ENCODE results near the gene SLX9.

SLX9 gene

DNA sequence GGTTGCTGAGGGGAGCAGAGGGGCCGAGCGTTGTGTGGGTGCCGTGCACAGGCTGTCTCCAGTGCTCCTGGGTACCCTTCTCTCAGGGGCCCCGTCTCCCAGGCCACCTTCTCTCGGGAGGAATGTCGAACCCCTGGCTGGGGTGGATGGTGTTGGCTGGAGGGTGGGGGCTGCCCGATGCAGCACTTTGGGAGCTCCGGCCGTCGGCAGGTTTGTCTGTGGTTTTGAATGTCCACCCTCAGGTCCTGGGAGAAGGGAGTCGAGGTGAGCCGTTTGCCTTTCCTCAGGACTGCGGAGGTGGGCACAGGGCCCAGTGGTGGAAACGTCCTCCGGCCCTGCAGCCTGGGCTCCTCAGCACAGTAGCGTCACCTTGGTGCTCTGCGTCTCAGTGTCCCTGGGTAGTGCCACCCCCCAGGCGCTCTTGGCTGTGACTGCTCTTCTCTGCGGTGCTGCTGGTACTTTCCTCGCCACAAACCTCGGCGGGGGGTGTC, 14.5 kb downstream of the SLX9 start:
- Histone ChIP-seq H3K9me3 (ENCODE audit: control insufficient read depth in 1 of 2, low read length in 2 of 2) (no peaks in the 10 kb centered on the region), H3K36me3 (ENCODE audit: control insufficient read depth in 1 of 2, insufficient read depth in 2 of 2, low read length in 2 of 2) (peaks cover 0 to 13% of the 10 kb centered on the region in 2 donors), H3K27ac (ENCODE audit: low read length) (no peak overlapping the region), H3K27me3 (ENCODE audit: low read depth, low read length) (no peaks in the 10 kb centered on the region), H3K4me3 (ENCODE audit: low read depth in 1 of 2, low read length in 2 of 2) (no peak overlapping the region), H3K4me1 (ENCODE audit: control insufficient read depth in 1 of 2, insufficient read depth in 2 of 2, low read length in 2 of 2) (peaks cover 4 to 38% of the 10 kb centered on the region in 2 donors)

GRCh38 chr21:44955141-44955797, 15.4 kb downstream of the SLX9 start:
- Histone ChIP-seq H3K4me3 (ENCODE audit: low read depth in 1 of 2, low read length in 2 of 2) (no peak overlapping the region), H3K9me3 (ENCODE audit: control insufficient read depth in 1 of 2, low read length in 2 of 2) (no peaks in the 10 kb centered on the region), H3K27ac (ENCODE audit: low read length) (no peak overlapping the region), H3K4me1 (ENCODE audit: control insufficient read depth in 1 of 2, insufficient read depth in 2 of 2, low read length in 2 of 2) (peaks cover 0 to 38% of the 10 kb centered on the region in 2 donors), H3K27me3 (ENCODE audit: low read depth, low read length) (no peaks in the 10 kb centered on the region), H3K36me3 (ENCODE audit: control insufficient read depth in 1 of 2, insufficient read depth in 2 of 2, low read length in 2 of 2) (peaks cover 0 to 17% of the 10 kb centered on the region in 2 donors)

DNA sequence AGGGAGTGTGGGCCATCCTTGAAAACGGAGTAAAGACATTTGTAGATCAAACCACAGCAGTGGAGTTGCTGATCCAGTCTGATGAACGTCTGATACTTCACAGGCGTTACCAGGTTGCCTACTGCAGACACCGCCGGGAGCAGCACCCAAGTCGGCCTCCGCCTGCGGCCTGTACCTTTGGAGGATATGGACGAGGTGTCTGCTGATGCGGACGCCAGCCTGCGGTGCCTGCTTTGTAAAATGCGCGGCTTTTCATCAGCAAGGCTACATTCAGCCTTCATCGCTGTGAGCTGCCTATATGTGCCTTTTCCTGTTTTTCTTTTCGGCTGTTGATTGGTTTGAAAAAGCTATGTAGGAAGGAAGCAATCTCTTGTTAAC, 16.0 kb downstream of the SLX9 start:
- Histone ChIP-seq H3K36me3 (ENCODE audit: control insufficient read depth in 1 of 2, insufficient read depth in 2 of 2, low read length in 2 of 2) (peaks cover 0 to 21% of the 10 kb centered on the region in 2 donors), H3K4me3 (ENCODE audit: low read depth in 1 of 2, low read length in 2 of 2) (no peak overlapping the region), H3K4me1 (ENCODE audit: control insufficient read depth in 1 of 2, insufficient read depth in 2 of 2, low read length in 2 of 2) (peaks cover 0 to 39% of the 10 kb centered on the region in 2 donors), H3K27me3 (ENCODE audit: low read depth, low read length) (no peaks in the 10 kb centered on the region), H3K27ac (ENCODE audit: low read length) (no peak overlapping the region), H3K9me3 (ENCODE audit: control insufficient read depth in 1 of 2, low read length in 2 of 2) (no peaks in the 10 kb centered on the region)

DNA sequence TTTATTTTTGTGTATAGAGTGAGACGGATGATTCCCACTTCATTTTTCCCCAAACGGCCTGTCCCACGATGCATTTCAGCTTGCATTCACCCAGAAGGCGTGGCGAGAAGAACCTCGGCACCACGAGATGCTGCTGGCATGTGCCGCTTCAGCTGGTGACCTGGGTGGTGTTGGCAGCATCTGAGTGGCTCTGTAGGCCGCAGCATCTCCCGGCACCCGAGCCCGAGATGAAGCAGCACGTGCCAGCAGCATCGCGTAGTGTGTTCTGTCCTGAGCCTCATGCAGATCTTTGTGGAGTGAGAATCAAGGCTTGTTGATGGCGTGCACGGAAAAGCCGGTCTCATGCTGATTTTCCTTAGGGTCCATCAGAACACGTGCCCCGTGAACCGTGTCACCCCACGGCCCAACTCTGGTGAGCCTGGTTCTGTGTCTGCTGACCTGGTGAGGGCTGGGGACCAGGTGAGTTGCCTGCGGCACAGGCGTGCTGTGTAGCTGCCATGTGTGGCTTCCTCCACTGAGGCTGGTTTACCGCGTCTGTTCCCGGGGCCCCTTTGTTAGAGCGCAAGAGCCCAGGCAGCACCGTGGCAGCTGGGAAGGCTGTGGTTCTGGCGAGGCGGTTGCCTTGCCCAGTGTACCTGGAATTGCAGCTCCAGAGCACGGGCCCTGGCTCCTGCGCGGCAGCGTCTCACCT, 16.7 kb downstream of the SLX9 start:
- Histone ChIP-seq H3K9me3 (ENCODE audit: control insufficient read depth in 1 of 2, low read length in 2 of 2) (no peaks in the 10 kb centered on the region), H3K36me3 (ENCODE audit: control insufficient read depth in 1 of 2, insufficient read depth in 2 of 2, low read length in 2 of 2) (peaks cover 0 to 17% of the 10 kb centered on the region in 2 donors), H3K4me1 (ENCODE audit: control insufficient read depth in 1 of 2, insufficient read depth in 2 of 2, low read length in 2 of 2) (peaks cover 0 to 45% of the 10 kb centered on the region in 2 donors), H3K27me3 (ENCODE audit: low read depth, low read length) (no peaks in the 10 kb centered on the region), H3K27ac (ENCODE audit: low read length) (no peak overlapping the region), H3K4me3 (ENCODE audit: low read depth in 1 of 2, low read length in 2 of 2) (no peak overlapping the region)

DNA sequence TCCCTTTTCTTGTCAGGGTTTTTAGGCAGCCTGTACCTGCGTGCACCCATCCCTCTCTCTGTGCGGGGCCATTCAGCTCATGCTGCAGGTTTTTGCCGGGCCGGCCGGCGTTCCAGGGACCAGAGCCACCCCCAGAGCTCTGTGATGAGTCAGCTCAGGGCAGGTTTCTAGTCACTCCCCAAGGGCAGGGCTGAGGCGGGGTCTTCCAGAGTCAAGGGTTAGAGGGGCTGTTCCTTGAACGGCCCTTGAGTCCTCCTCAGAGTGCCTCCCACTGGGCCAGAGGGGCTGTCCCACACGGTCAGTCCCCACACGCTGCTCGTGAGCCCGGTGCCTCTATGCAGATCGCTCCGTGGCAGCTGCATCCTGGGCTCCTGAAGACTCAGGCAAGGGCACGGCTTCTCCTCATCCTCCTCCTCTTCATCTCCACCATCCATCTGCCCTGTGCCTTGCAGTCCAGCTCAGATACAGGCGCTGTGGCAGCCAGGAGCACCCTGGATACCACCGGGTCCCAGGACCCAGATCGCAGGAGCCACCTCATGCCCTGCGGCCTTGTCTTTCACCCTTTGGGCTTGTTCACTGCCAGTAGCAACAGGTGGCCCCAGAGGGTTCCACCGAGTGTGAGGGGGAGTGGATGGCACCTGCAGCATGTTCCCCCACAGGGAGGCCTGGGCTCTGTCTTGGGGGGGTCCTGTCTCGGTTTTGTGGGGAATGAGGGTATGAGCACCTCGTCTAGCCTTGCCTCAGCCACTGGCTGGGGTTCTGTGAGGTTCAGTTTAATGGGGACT, 17.4 kb downstream of the SLX9 start:
- no peak overlapping the region for H3K27ac ChIP-seq (ENCODE audit: low read length)
- H3K4me1 ChIP-seq (ENCODE audit: control insufficient read depth in 1 of 2, insufficient read depth in 2 of 2, low read length in 2 of 2), result peaks cover 2 to 53% of the 10 kb centered on the region in 2 donors
- H3K4me3 ChIP-seq (ENCODE audit: low read depth in 1 of 2, low read length in 2 of 2), result no peak overlapping the region
- no peaks in the 10 kb centered on the region for H3K9me3 ChIP-seq (ENCODE audit: control insufficient read depth in 1 of 2, low read length in 2 of 2)
- H3K27me3 ChIP-seq (ENCODE audit: low read depth, low read length), result no peaks in the 10 kb centered on the region
- H3K36me3 ChIP-seq (ENCODE audit: control insufficient read depth in 1 of 2, insufficient read depth in 2 of 2, low read length in 2 of 2), result peaks cover 0 to 16% of the 10 kb centered on the region in 2 donors

GRCh38 chr21:44957901-44958451, 18.1 kb downstream of the SLX9 start:
- peaks cover 5 to 55% of the 10 kb centered on the region in 2 donors for H3K4me1 ChIP-seq (ENCODE audit: control insufficient read depth in 1 of 2, insufficient read depth in 2 of 2, low read length in 2 of 2)
- H3K27me3 ChIP-seq (ENCODE audit: low read depth, low read length), result no peaks in the 10 kb centered on the region
- H3K4me3 ChIP-seq (ENCODE audit: low read depth in 1 of 2, low read length in 2 of 2), result peak overlapping the region in 1 of 2 donors; percentile 18
- H3K9me3 ChIP-seq (ENCODE audit: control insufficient read depth in 1 of 2, low read length in 2 of 2), result no peaks in the 10 kb centered on the region
- no peak overlapping the region for H3K27ac ChIP-seq (ENCODE audit: low read length)
- H3K36me3 ChIP-seq (ENCODE audit: control insufficient read depth in 1 of 2, insufficient read depth in 2 of 2, low read length in 2 of 2), result peaks cover 0 to 16% of the 10 kb centered on the region in 2 donors

GRCh38 chr21:44958471-44959191, 18.8 kb downstream of the SLX9 start:
- peaks cover 0 to 14% of the 10 kb centered on the region in 2 donors for H3K36me3 ChIP-seq (ENCODE audit: control insufficient read depth in 1 of 2, insufficient read depth in 2 of 2, low read length in 2 of 2)
- H3K4me1 ChIP-seq (ENCODE audit: control insufficient read depth in 1 of 2, insufficient read depth in 2 of 2, low read length in 2 of 2), result peaks cover 5 to 52% of the 10 kb centered on the region in 2 donors
- no peaks in the 10 kb centered on the region for H3K27me3 ChIP-seq (ENCODE audit: low read depth, low read length)
- no peaks in the 10 kb centered on the region for H3K9me3 ChIP-seq (ENCODE audit: control insufficient read depth in 1 of 2, low read length in 2 of 2)
- H3K4me3 ChIP-seq (ENCODE audit: low read depth in 1 of 2, low read length in 2 of 2), result peak overlapping the region in 1 of 2 donors; percentile 18
- no peak overlapping the region for H3K27ac ChIP-seq (ENCODE audit: low read length)

- H3K4me1 ChIP-seq (ENCODE audit: control insufficient read depth in 1 of 2, insufficient read depth in 2 of 2, low read length in 2 of 2), result peaks cover 5 to 52% of the 10 kb centered on the region in 2 donors
- H3K27ac ChIP-seq (ENCODE audit: low read length), result no peak overlapping the region
- peaks cover 0 to 8% of the 10 kb centered on the region in 2 donors for H3K36me3 ChIP-seq (ENCODE audit: control insufficient read depth in 1 of 2, insufficient read depth in 2 of 2, low read length in 2 of 2)
- no peaks in the 10 kb centered on the region for H3K27me3 ChIP-seq (ENCODE audit: low read depth, low read length)
- no peak overlapping the region for H3K4me3 ChIP-seq (ENCODE audit: low read depth in 1 of 2, low read length in 2 of 2)
- H3K9me3 ChIP-seq (ENCODE audit: control insufficient read depth in 1 of 2, low read length in 2 of 2), result no peaks in the 10 kb centered on the region
These were observed 19.7 kb downstream of the SLX9 start for GRCh38 chr21:44959376-44960091.

GRCh38 chr21:44960141-44961092, 20.6 kb downstream of the SLX9 start:
- no peak overlapping the region for H3K4me3 ChIP-seq (ENCODE audit: low read depth in 1 of 2, low read length in 2 of 2)
- H3K27me3 ChIP-seq (ENCODE audit: low read depth, low read length), result no peaks in the 10 kb centered on the region
- no peaks in the 10 kb centered on the region for H3K9me3 ChIP-seq (ENCODE audit: control insufficient read depth in 1 of 2, low read length in 2 of 2)
- no peak overlapping the region for H3K27ac ChIP-seq (ENCODE audit: low read length)
- peaks cover 0 to 8% of the 10 kb centered on the region in 2 donors for H3K36me3 ChIP-seq (ENCODE audit: control insufficient read depth in 1 of 2, insufficient read depth in 2 of 2, low read length in 2 of 2)
- peaks cover 5 to 52% of the 10 kb centered on the region in 2 donors for H3K4me1 ChIP-seq (ENCODE audit: control insufficient read depth in 1 of 2, insufficient read depth in 2 of 2, low read length in 2 of 2)

Data from muscle layer of duodenum (tissue), 2 donors.